SU-DHL-6 (cell line): Measurements from ENCODE around the gene SLC16A4.

Source experiments
- H2AFZ ChIP-seq: fragments of 200-600 bp; sonication (generic); 2 replicates; pipeline ENCODE4 v1.6.1; 2014; ENCODE audit warnings: low read depth, mild to moderate bottlenecking, moderate library complexity, mixed read lengths, antibody characterized with exemption, low read length; ENCODE audit not compliant: severe bottlenecking
- H3F3A ChIP-seq: fragments of 200-600 bp; shearing (Covaris generic); 2 replicates; pipeline ENCODE4 v1.6.0; 2016; ENCODE audit warnings: antibody characterized with exemption, mild to moderate bottlenecking; ENCODE audit not compliant: insufficient read depth
- H3K27ac ChIP-seq: fragments of 200-600 bp; sonication (generic); 2 replicates; pipeline ENCODE4 v1.5.1; 2016; ENCODE audit warnings: low read depth, mild to moderate bottlenecking, low read length, moderate library complexity, mixed read lengths
- H3K27me3 ChIP-seq: fragments of 200-600 bp; sonication (generic), shearing (Covaris generic); 2 replicates; pipeline ENCODE4 v1.6.0; 2014; ENCODE audit warnings: mild to moderate bottlenecking, low read length
- H3K36me3 ChIP-seq: fragments of 200-600 bp; sonication (generic); 2 replicates; pipeline ENCODE4 v1.6.1; 2014; ENCODE audit warnings: mild to moderate bottlenecking, low read length, mixed read lengths
- H3K4me2 ChIP-seq: fragments of 300-600, 200-600 bp; shearing (Covaris generic), sonication (generic); 2 replicates; pipeline ENCODE4 v1.6.0; 2014; ENCODE audit warnings: low read length, low read depth, mild to moderate bottlenecking; ENCODE audit not compliant: poor library complexity, severe bottlenecking
- H3K4me3 ChIP-seq: fragments of 200-600 bp; sonication (generic); 2 replicates; pipeline ENCODE4 v1.5.1; 2014; ENCODE audit warnings: antibody characterized with exemption, low read length, mild to moderate bottlenecking, mixed read lengths; ENCODE audit not compliant: insufficient read depth, poor library complexity, severe bottlenecking
- H3K79me2 ChIP-seq: fragments of 200-600 bp; sonication (generic); 2 replicates; pipeline ENCODE4 v1.6.1; 2014; ENCODE audit warnings: mild to moderate bottlenecking, low read length, moderate library complexity; ENCODE audit not compliant: insufficient read depth
- H3K9ac ChIP-seq: fragments of 200-600 bp; sonication (generic); 2 replicates; pipeline ENCODE4 v1.7.0; 2014; ENCODE audit warnings: mild to moderate bottlenecking, low read length
- H3K9me2 ChIP-seq: fragments of 200-600 bp; sonication (generic); replicated peaks from 2 replicates; pipeline ENCODE4 v1.6.1; 2014; ENCODE audit warnings: low read length; ENCODE audit not compliant: insufficient read depth
- H3K9me3 ChIP-seq: fragments of 200-600 bp; sonication (generic); 2 replicates; pipeline ENCODE4 v1.6.1; 2014; ENCODE audit warnings: low read length, mixed read lengths; ENCODE audit not compliant: insufficient read depth
- H4K20me1 ChIP-seq: fragments of 200-600 bp; sonication (generic); 2 replicates; pipeline ENCODE4 v1.6.1; 2014; ENCODE audit warnings: low read depth, mild to moderate bottlenecking, antibody characterized with exemption, low read length, moderate library complexity, mixed read lengths
- CTCF ChIP-seq: fragments of 200-600 bp; sonication (generic); IDR thresholded peaks from one replicate; pipeline ENCODE4 v1.5.1; 2017; ENCODE audit warnings: antibody characterized with exemption, mild to moderate bottlenecking, low read length, moderate library complexity; ENCODE audit not compliant: insufficient read depth, poor library complexity, severe bottlenecking
- EZH2phosphoT487 ChIP-seq: fragments of 200-600 bp; sonication (generic), shearing (Covaris generic); conservative IDR thresholded peaks from 2 replicates; pipeline ENCODE4 v1.6.1; 2018; ENCODE audit warnings: mild to moderate bottlenecking, antibody characterized with exemption, low read length, moderate library complexity, mixed read lengths

The SLC16A4 gene

DNA sequence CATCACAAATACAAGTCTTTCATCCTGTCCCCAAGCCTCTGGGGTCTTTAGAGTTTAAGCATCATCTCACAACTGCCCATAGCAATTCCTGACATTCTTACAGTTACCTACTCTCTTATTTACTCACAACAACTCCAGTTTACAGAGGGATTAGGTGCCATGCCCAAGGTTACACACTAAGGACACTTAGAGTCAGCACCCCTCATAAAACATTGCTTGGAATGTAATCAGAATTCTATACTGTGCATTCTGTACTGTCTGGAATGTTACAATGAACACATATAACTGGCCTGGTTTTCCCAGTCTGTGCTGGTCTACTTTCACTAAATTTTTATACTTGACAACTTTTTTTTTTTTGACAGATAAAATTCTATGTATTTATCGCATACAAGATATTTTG, 66.2 kb downstream of the SLC16A4 start:
- H4K20me1 ChIP-seq = no peaks in the 10 kb centered on the region
- H3K79me2 ChIP-seq = no peaks in the 10 kb centered on the region
- H3K9me2 ChIP-seq = no peaks in the 10 kb centered on the region
- H3K27ac ChIP-seq = no peak overlapping the region
- H3K27me3 ChIP-seq = no peaks in the 10 kb centered on the region
- no peak overlapping the region for H2AFZ ChIP-seq
- H3F3A ChIP-seq = no peaks in the 10 kb centered on the region
- H3K36me3 ChIP-seq = no peaks in the 10 kb centered on the region
- TF ChIP-seq EZH2phosphoT487 = no peak
- TF ChIP-seq CTCF = no peak
- H3K9me3 ChIP-seq = no peaks in the 10 kb centered on the region
- no peak overlapping the region for H3K4me2 ChIP-seq
- H3K4me3 ChIP-seq = no peak overlapping the region
- no peak overlapping the region for H3K9ac ChIP-seq

GRCh38 chr1:110321846-110322245, 69.0 kb downstream of the SLC16A4 start:
- Histone ChIP-seq H3F3A (no peaks in the 10 kb centered on the region), H3K27ac (no peak overlapping the region), H3K9me3 (no peaks in the 10 kb centered on the region), H3K79me2 (no peaks in the 10 kb centered on the region), H3K36me3 (no peaks in the 10 kb centered on the region), H3K9ac (no peak overlapping the region), H2AFZ (no peak overlapping the region), H3K27me3 (no peaks in the 10 kb centered on the region), H3K9me2 (no peaks in the 10 kb centered on the region), H3K4me3 (no peak overlapping the region), H3K4me2 (no peak overlapping the region), H4K20me1 (no peaks in the 10 kb centered on the region)
- TF ChIP-seq CTCF (no peak), EZH2phosphoT487 (no peak)

DNA sequence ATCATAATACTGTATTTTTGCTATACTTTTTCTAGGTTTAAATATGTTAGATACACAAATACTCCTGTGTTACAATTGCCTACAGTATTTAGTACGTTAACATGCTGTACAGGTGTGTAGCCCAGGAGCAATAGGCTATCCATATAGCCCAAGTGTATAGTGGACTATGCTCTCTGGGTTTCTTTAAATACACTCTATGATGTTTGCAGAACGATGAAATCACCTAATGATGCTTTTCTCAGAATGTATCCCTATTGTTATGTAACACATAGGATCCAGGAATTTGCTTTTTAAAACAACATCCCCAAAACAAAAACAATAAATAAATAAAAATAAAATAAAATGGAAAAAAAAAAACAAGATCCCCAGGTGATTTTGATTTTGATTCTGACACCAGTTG, 69.8 kb downstream of the SLC16A4 start:
- Histone ChIP-seq H3K9me3 (no peaks in the 10 kb centered on the region), H3K9ac (no peak overlapping the region), H3K36me3 (no peaks in the 10 kb centered on the region), H3K79me2 (no peaks in the 10 kb centered on the region), H3F3A (no peaks in the 10 kb centered on the region), H3K27me3 (no peaks in the 10 kb centered on the region), H3K9me2 (no peaks in the 10 kb centered on the region), H3K4me3 (no peak overlapping the region), H3K27ac (no peak overlapping the region), H2AFZ (no peak overlapping the region), H3K4me2 (no peak overlapping the region), H4K20me1 (no peaks in the 10 kb centered on the region)
- TF ChIP-seq EZH2phosphoT487 = no peak
- TF ChIP-seq CTCF = no peak

GRCh38 chr1:110320168-110320518, 70.7 kb downstream of the SLC16A4 start:
- no peaks in the 10 kb centered on the region for H3K9me3 ChIP-seq
- no peaks in the 10 kb centered on the region for H3K9me2 ChIP-seq
- H3K9ac ChIP-seq = no peak overlapping the region
- no peak overlapping the region for H3K4me3 ChIP-seq
- TF ChIP-seq EZH2phosphoT487 (no peak), CTCF (no peak)
- no peaks in the 10 kb centered on the region for H3K79me2 ChIP-seq
- H3K27me3 ChIP-seq = no peaks in the 10 kb centered on the region
- H3F3A ChIP-seq = no peaks in the 10 kb centered on the region
- no peaks in the 10 kb centered on the region for H4K20me1 ChIP-seq
- H3K36me3 ChIP-seq = no peaks in the 10 kb centered on the region
- no peak overlapping the region for H3K27ac ChIP-seq
- H3K4me2 ChIP-seq = no peak overlapping the region
- no peak overlapping the region for H2AFZ ChIP-seq
